Measurements from ENCODE around the gene MARCHF9. TPM values are rescaled to one million over a fixed set of nuclear protein-coding genes. Genes with fewer than 3 reads are reported as not detected.

The MARCHF9 gene
- total RNA-seq, 1 experiment from 2014 or later, result 1.9 TPM

DNA sequence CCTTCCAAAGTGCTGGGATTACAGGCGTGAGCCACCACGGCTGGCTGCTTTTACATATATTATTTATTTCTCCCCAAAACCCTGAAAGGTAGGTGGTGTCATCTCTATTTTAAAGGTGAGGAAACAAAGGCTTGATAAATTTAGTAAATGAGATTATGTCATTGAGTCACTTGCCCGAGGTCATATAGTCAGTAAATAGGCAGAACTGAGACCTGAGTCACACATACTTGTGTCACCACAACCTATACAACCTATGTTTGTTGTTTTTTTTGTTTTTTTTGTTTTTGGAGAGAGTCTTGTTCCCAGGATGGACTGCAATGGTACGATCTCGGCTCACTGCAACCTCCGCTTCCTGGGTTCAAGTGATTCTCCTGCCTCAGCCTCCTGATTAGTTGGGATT is 40.5 kb downstream of the MARCHF9 start:
- H3K36me3 ChIP-seq (replicated peaks; ENCODE audit: control insufficient read depth, insufficient read depth, low read length), result peaks cover 14% of the 10 kb centered on the region
- no peak for DNase-seq

DNA sequence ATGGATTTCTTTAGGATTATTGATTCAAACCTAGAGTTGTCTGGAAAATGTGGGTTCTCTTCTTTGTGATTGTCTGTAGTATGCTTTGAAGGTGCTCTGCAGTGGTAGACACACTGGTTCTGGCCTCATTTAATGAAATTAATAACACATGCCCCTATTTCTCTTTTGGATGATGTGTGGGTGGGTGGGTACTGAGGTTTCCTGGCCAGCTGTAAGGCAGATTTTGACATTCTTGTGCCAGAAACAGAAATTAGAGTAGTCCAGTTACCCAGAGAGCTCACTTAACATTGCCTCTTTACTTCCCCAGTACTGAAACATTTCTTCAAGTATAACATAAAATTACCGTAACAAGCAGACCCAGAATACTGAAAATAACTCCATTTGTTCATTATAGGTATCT is 42.1 kb downstream of the MARCHF9 start:
- H3K4me3 ChIP-seq (ENCODE audit: insufficient read depth, low read depth, low read length), result no peak overlapping the region
- H3K27me3 ChIP-seq (ENCODE audit: control insufficient read depth, insufficient read depth, low read length), result no peaks in the 10 kb centered on the region
- no peak for DNase-seq
- H3K36me3 ChIP-seq (replicated peaks; ENCODE audit: control insufficient read depth, insufficient read depth, low read length), result peaks cover 14% of the 10 kb centered on the region

More for the DNA sequence above, 40.5 kb downstream of the MARCHF9 start:
- H3K27me3 ChIP-seq (ENCODE audit: control insufficient read depth, insufficient read depth, low read length), result no peaks in the 10 kb centered on the region
- H3K4me3 ChIP-seq (ENCODE audit: insufficient read depth, low read depth, low read length), result no peak overlapping the region

DNA sequence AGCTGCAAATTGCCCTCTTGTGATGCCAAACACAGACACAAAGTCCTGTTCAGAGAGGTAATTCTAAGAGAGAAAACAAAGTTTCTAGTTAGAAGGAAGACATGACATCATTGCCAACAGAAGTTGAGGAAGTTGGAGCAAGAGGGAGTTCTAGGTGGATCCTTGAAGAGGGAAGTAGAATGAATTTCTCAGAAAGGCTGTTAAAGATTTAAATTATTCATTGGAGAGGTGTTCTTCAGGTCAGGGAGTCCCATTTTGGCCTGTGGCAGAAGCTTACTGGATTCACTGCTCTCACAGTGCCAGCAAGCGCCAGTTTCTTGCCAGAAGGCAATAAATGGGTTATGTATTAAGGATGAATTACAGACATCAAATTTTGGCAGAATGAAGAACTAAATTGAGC is 43.0 kb downstream of the MARCHF9 start:
- Histone ChIP-seq H3K4me3 (ENCODE audit: insufficient read depth, low read depth, low read length) (no peak overlapping the region), H3K36me3 (replicated peaks; ENCODE audit: control insufficient read depth, insufficient read depth, low read length) (peaks cover 11% of the 10 kb centered on the region)
- DNase-seq, result no peak

DNA sequence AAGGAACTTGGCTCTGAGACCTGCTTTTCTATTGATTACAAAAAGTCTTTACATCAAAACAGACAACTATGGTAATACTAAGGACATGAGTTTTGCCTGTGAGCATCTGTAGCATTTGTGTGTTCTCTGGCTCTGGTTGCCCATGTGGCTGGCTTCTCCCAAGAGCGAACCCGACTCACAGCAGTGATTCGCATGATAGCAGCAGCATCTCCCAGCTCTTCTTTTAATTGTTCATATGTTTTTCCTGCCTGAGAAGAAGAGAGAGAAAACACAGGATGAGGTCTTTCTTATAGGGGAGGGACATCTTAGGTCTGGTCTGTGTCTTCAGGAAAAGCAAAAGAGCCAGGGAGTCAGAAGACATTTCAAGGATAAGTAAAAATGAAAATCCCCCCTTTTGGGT is 46.1 kb downstream of the MARCHF9 start:
- Histone ChIP-seq H3K36me3 (replicated peaks; ENCODE audit: control insufficient read depth, insufficient read depth, low read length) (peaks cover 8% of the 10 kb centered on the region), H3K4me3 (ENCODE audit: insufficient read depth, low read depth, low read length) (no peak overlapping the region), H3K27me3 (ENCODE audit: control insufficient read depth, insufficient read depth, low read length) (no peaks in the 10 kb centered on the region)
- no peak for DNase-seq

More for the DNA sequence above, 43.0 kb downstream of the MARCHF9 start:
- H3K27me3 ChIP-seq (ENCODE audit: control insufficient read depth, insufficient read depth, low read length), result no peaks in the 10 kb centered on the region

DNA sequence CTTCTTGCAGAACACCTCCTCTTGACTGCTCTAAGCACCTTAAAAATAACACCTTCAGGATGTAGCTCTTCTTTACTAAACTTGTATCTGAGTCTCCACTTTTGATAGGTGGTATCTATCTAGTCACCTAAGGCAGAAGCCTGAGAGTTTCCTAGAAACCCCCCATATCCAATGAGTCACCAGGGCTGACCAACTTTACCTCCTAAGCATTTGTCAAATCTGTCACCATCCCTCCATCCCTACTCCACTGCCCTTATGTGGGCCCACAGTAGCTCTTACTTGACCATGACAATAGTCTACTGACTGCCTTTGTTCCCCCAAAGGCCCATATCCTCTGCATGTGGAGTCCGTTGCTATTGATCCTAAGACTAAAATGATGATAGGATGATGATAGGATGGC is 47.7 kb downstream of the MARCHF9 start:
- Histone ChIP-seq H3K36me3 (replicated peaks; ENCODE audit: control insufficient read depth, insufficient read depth, low read length) (no peaks in the 10 kb centered on the region; the same call in 1 of the 2 replicates), H3K27me3 (ENCODE audit: control insufficient read depth, insufficient read depth, low read length) (no peaks in the 10 kb centered on the region), H3K4me3 (ENCODE audit: insufficient read depth, low read depth, low read length) (no peak overlapping the region)
- DNase-seq, result no peak

DNA sequence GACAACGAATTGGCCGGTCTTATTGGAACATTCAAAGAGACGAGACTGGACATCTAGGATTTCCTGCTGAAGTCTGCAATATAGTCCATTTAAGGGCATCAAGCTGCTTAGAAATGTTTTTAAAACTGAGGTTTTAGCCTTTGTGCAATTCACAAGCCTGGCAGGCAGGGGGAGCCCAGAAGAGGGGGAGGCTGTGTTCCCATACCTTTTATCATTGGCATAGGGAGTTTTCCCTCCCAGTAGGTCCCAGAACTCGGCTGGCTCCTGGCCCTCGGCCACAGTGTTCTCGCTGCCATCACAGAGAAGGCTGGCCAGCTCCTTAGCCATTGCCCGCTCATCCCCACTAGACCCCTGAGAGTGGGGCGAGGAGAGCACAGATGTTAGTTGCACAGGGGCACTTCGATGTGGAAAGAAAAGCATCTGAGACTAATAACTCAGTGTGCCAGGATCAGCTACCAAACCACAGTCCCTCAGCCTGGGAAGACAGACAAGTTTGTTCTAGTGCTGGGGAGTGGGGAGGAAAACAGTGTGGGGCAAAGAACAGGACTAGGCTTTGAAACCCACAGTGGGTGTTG is 48.5 kb downstream of the MARCHF9 start:
- Histone ChIP-seq H3K36me3 (replicated peaks; ENCODE audit: control insufficient read depth, insufficient read depth, low read length) (no peaks in the 10 kb centered on the region; the same call in 1 of the 2 replicates), H3K27me3 (ENCODE audit: control insufficient read depth, insufficient read depth, low read length) (no peaks in the 10 kb centered on the region), H3K4me3 (ENCODE audit: insufficient read depth, low read depth, low read length) (no peak overlapping the region)
- DNase-seq, result peak; percentile 87

DNA sequence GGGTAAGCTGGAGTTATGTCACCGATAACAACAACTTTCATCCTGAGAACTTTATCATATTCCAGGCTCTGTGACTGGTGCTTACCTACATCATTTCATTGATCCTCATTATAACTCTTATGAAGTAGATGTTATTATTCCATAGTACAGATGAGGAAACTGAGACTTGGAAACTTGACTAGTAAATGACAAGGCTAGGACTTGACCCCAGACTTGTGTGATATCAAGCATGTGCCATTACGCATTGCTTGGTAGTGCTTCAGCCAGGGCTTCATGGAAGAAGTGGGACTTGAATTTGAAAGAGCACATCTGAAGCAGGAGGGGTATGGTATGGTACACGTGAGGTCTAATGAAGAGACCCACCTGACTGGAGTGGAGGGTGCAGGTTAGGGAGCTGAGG is 51.8 kb downstream of the MARCHF9 start:
- H3K36me3 ChIP-seq (replicated peaks; ENCODE audit: control insufficient read depth, insufficient read depth, low read length), result no peaks in the 10 kb centered on the region; the same call in 1 of the 2 replicates
- H3K27me3 ChIP-seq (ENCODE audit: control insufficient read depth, insufficient read depth, low read length), result no peaks in the 10 kb centered on the region
- no peak for DNase-seq
- H3K4me3 ChIP-seq (ENCODE audit: insufficient read depth, low read depth, low read length), result no peak overlapping the region

DNA sequence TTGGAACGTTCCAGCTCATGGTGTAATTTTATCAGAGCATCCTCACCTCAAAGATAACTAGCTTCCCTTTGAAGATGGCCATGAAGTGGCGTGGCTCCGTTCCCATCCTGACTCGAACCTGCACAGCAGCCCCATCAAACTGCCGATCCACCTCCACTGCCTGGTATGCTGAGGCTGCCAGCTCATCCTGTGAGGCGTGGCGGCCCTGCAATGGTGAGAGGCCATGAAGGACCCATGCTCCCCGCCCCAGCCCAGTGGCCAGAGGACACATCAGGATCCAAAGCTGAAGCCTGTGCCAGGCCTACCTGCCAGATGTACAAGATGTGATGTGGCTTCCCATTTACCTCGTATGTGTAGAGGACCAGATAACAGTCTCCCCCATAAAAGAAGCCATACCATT is 52.4 kb downstream of the MARCHF9 start:
- no peak for DNase-seq

DNA sequence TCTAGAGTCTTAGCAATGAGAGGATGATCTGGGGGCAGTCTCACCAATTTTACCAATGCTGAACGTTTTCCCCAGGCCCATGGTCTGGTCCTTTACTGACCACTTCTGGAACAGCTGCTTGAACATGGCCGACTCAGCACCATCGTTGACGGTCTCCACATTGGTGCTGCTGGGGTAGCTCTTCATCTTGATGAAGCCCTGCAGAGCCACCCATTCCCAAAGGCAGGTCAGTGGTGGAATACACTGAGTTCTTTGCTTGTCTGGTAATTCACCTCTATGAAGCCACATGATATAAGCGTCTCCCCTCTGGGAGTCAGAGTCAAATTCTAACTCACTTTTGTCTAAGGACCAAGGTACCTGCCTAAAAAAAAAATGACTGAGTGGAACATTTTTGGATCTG is 53.4 kb downstream of the MARCHF9 start:
- Histone ChIP-seq H3K4me3 (ENCODE audit: insufficient read depth, low read depth, low read length) (no peak overlapping the region), H3K27me3 (ENCODE audit: control insufficient read depth, insufficient read depth, low read length) (no peaks in the 10 kb centered on the region), H3K36me3 (replicated peaks; ENCODE audit: control insufficient read depth, insufficient read depth, low read length) (no peaks in the 10 kb centered on the region; the same call in 1 of the 2 replicates)
- no peak for DNase-seq

More for the DNA sequence above, 52.4 kb downstream of the MARCHF9 start:
- Histone ChIP-seq H3K27me3 (ENCODE audit: control insufficient read depth, insufficient read depth, low read length) (no peaks in the 10 kb centered on the region), H3K36me3 (replicated peaks; ENCODE audit: control insufficient read depth, insufficient read depth, low read length) (no peaks in the 10 kb centered on the region; the same call in 1 of the 2 replicates), H3K4me3 (ENCODE audit: insufficient read depth, low read depth, low read length) (no peak overlapping the region)

DNA sequence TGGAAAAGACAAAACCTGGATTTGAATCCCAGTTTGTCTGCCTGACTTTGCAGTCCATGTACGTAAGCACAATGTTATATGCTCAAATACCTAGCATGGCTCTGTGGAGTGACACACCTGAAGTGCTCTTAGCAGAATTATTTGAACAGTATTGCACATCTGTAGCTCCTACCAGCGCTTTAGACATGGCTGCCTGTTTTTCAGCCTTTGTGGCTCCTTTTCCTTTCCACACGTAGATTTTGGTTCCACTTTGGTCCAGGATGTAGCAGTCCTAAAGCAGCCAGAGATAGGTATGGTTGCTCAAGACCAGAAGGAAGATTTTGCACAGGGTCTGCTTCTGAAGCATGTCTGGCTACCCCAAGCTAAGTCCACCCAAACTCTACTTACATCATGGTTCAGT is 54.5 kb downstream of the MARCHF9 start:
- Histone ChIP-seq H3K4me3 (ENCODE audit: insufficient read depth, low read depth, low read length) (no peak overlapping the region), H3K36me3 (replicated peaks; ENCODE audit: control insufficient read depth, insufficient read depth, low read length) (no peaks in the 10 kb centered on the region; the same call in 1 of the 2 replicates), H3K27me3 (ENCODE audit: control insufficient read depth, insufficient read depth, low read length) (no peaks in the 10 kb centered on the region)
- no peak for DNase-seq

Other genes with a start within 250 kb of the MARCHF9 start
- gene DDIT3, start 234.6 kb upstream of the MARCHF9 start, total RNA-seq (2014; rRNA removed; shearing (Covaris generic)), result 7.1 and 8.3 TPM in 2 replicates
- 3.8 and 4.2 TPM in 2 replicates for gene MBD6, start 232.3 kb upstream of the MARCHF9 start, total RNA-seq (2014; rRNA removed; shearing (Covaris generic))
- gene DCTN2, start 207.9 kb upstream of the MARCHF9 start, total RNA-seq (2014; rRNA removed; shearing (Covaris generic)), result 98.2 and 125 TPM in 2 replicates
- gene KIF5A, start 205.1 kb upstream of the MARCHF9 start, total RNA-seq (2014; rRNA removed; shearing (Covaris generic)), result 1.0 and 1.3 TPM in 2 replicates
- gene PIP4K2C, start 163.9 kb upstream of the MARCHF9 start, total RNA-seq (2014; rRNA removed; shearing (Covaris generic)), result 26.0 and 26.3 TPM in 2 replicates
- gene DTX3, start 150.3 kb upstream of the MARCHF9 start, total RNA-seq (2014; rRNA removed; shearing (Covaris generic)), result 42.9 and 52.9 TPM in 2 replicates
- gene ARHGEF25, start 143.7 kb upstream of the MARCHF9 start, total RNA-seq (2014; rRNA removed; shearing (Covaris generic)), result 8.7 and 19.8 TPM in 2 replicates
- gene B4GALNT1, start 121.9 kb upstream of the MARCHF9 start, total RNA-seq (2014; rRNA removed; shearing (Covaris generic)), result 0.59 and 0.70 TPM in 2 replicates
- 65.5 and 74.1 TPM in 2 replicates for gene OS9, start 61.0 kb upstream of the MARCHF9 start, total RNA-seq (2014; rRNA removed; shearing (Covaris generic))
- 0.30 and 0.35 TPM in 2 replicates for gene AGAP2, start 16.4 kb upstream of the MARCHF9 start, total RNA-seq (2014; rRNA removed; shearing (Covaris generic))
- gene TSPAN31, start 10.1 kb upstream of the MARCHF9 start, total RNA-seq (2014; rRNA removed; shearing (Covaris generic)), result 12.9 and 17.6 TPM in 2 replicates
- gene CDK4, start 2.8 kb upstream of the MARCHF9 start, total RNA-seq (2014; rRNA removed; shearing (Covaris generic)), result 234 and 275 TPM in 2 replicates
- 0.26 and 0.59 TPM in 2 replicates for gene CYP27B1, start 12.0 kb downstream of the MARCHF9 start, total RNA-seq (2014; rRNA removed; shearing (Covaris generic))
- gene METTL1, start 17.0 kb downstream of the MARCHF9 start, total RNA-seq (2014; rRNA removed; shearing (Covaris generic)), result 7.1 and 13.8 TPM in 2 replicates
- gene EEF1AKMT3, start 17.5 kb downstream of the MARCHF9 start, total RNA-seq (2014; rRNA removed; shearing (Covaris generic)), result 3.2 and 3.6 TPM in 2 replicates
- 57.7 and 67.8 TPM in 2 replicates for gene TSFM, start 27.7 kb downstream of the MARCHF9 start, total RNA-seq (2014; rRNA removed; shearing (Covaris generic))
- 0.38 TPM in 1 of 2 replicates, not detected in the other for gene AVIL, start 63.6 kb downstream of the MARCHF9 start, total RNA-seq (2014; rRNA removed; shearing (Covaris generic))
- gene CTDSP2, start 91.6 kb downstream of the MARCHF9 start, total RNA-seq (2014; rRNA removed; shearing (Covaris generic)), result 59.3 and 74.2 TPM in 2 replicates
- 20.6 and 21.9 TPM in 2 replicates for gene ATP23, start 186.5 kb downstream of the MARCHF9 start, total RNA-seq (2014; rRNA removed; shearing (Covaris generic))

Data from H7 (cell line).